Measurements from ENCODE around the gene HINT1. TPM values are rescaled to one million over a fixed set of nuclear protein-coding genes. Genes with fewer than 3 reads are reported as not detected.
"Not testable (repeated sequence)": the region's sequence is repeated elsewhere in the genome, so short reads cannot be mapped to it uniquely, and the experiment has no call there.

HINT1 gene
- total RNA-seq: 121 TPM

GRCh38 chr5:131165119-131165727 is at the start of gene HINT1:
TSS of gene HINT1 (minus strand) at chr5:131165256. CDS start at chr5:131165205, 51 bp downstream.
- DNase-seq (ENCODE audit: low spot score): peak; percentile 95
- intact Hi-C loops (cut with DNase I): no loop called here
- peak; percentile 98 for ATAC-seq

- no peak for ATAC-seq
- intact Hi-C loops (cut with DNase I): no loop called here
Measured at GRCh38 chr5:131214609-131215227, 49.7 kb upstream of the HINT1 start.

GRCh38 chr5:131212471-131213021 is 47.5 kb upstream of the HINT1 start:
- DNase-seq (ENCODE audit: low spot score) (no peak), ATAC-seq (no peak)
- intact Hi-C loops (cut with DNase I): no loop called here

More at GRCh38 chr5:131214609-131215227, 49.7 kb upstream of the HINT1 start:
- DNase-seq (ENCODE audit: low spot score): no peak

- ATAC-seq (no peak), DNase-seq (ENCODE audit: low spot score) (no peak)
- intact Hi-C loops (cut with DNase I): no loop called here
Measured at GRCh38 chr5:131211669-131212068, 46.6 kb upstream of the HINT1 start.

GRCh38 chr5:131210151-131210510 is 45.1 kb upstream of the HINT1 start:
- no peak for ATAC-seq
- DNase-seq (ENCODE audit: low spot score): no peak
- intact Hi-C loops (cut with DNase I): no loop called here

GRCh38 chr5:131209506-131210150 is 44.6 kb upstream of the HINT1 start:
- peak; percentile 70 for ATAC-seq
- intact Hi-C loops (cut with DNase I): no loop called here
- no peak for DNase-seq (ENCODE audit: low spot score)

- ATAC-seq: no peak
- no peak for DNase-seq (ENCODE audit: low spot score)
- intact Hi-C loops (cut with DNase I): no loop called here
Measured at GRCh38 chr5:131209175-131209505, 44.1 kb upstream of the HINT1 start.

GRCh38 chr5:131206772-131207171 is 41.7 kb upstream of the HINT1 start:
- intact Hi-C loops (cut with DNase I): no loop called here
- ATAC-seq (no peak), DNase-seq (ENCODE audit: low spot score) (no peak)

- ATAC-seq (no peak), DNase-seq (ENCODE audit: low spot score) (no peak)
- intact Hi-C loops (cut with DNase I): no loop called here
Measured at GRCh38 chr5:131206061-131206460, 41.0 kb upstream of the HINT1 start.

GRCh38 chr5:131204964-131205363 is 39.9 kb upstream of the HINT1 start:
- intact Hi-C loops (cut with DNase I): no loop called here
- DNase-seq (ENCODE audit: low spot score) (no peak), ATAC-seq (no peak)

GRCh38 chr5:131200560-131200959 is 35.5 kb upstream of the HINT1 start:
- DNase-seq (ENCODE audit: low spot score) (no peak), ATAC-seq (no peak)
- intact Hi-C loops (cut with DNase I): no loop called here

- no peak for ATAC-seq
- no peak for DNase-seq (ENCODE audit: low spot score)
- intact Hi-C loops (cut with DNase I): no loop called here
Measured at GRCh38 chr5:131198625-131199024, 33.6 kb upstream of the HINT1 start.

GRCh38 chr5:131196331-131196730 is 31.3 kb upstream of the HINT1 start:
- ATAC-seq (no peak), DNase-seq (ENCODE audit: low spot score) (no peak)
- intact Hi-C loops (cut with DNase I): no loop called here

- intact Hi-C loops (cut with DNase I): no loop called here
- DNase-seq (ENCODE audit: low spot score) (no peak), ATAC-seq (no peak)
Measured at GRCh38 chr5:131195696-131196095, 30.6 kb upstream of the HINT1 start.

GRCh38 chr5:131194725-131195124 is 29.7 kb upstream of the HINT1 start:
- ATAC-seq (no peak), DNase-seq (ENCODE audit: low spot score) (no peak)
- intact Hi-C loops (cut with DNase I): no loop called here

- ATAC-seq; intact Hi-C loops (cut with DNase I); DNase-seq (ENCODE audit: low spot score): not testable (repeated sequence)
Measured at GRCh38 chr5:131193897-131194296, 28.8 kb upstream of the HINT1 start.

- DNase-seq (ENCODE audit: low spot score): no peak
- no peak for ATAC-seq
Measured at GRCh38 chr5:131193106-131193505, 28.1 kb upstream of the HINT1 start.

GRCh38 chr5:131186561-131187256 is 21.7 kb upstream of the HINT1 start:
- intact Hi-C loops (cut with DNase I): no loop called here
- DNase-seq (ENCODE audit: low spot score) (no peak), ATAC-seq (no peak)

More at GRCh38 chr5:131193106-131193505, 28.1 kb upstream of the HINT1 start:
- intact Hi-C loops (cut with DNase I): no loop called here

GRCh38 chr5:131185523-131186104 is 20.6 kb upstream of the HINT1 start:
- DNase-seq (ENCODE audit: low spot score): no peak
- no peak for ATAC-seq

More at GRCh38 chr5:131185523-131186104, 20.6 kb upstream of the HINT1 start:
- intact Hi-C loops (cut with DNase I): no loop called here

Measured in sciatic nerve (tissue), 2 donors.